C4-2B (cell line): Measurements from ENCODE around the gene SARDH.

Experiments used
- ZFX ChIP-seq: fragments of 450-650 bp; IDR thresholded peaks from 2 replicates; pipeline ENCODE4 v1.6.1; 2017
- TF ChIP-seq, protein P1 (sequence below): fragments of 450-650 bp; conservative IDR thresholded peaks from 2 replicates; pipeline ENCODE4 v1.5.1; 2017; ENCODE audit warnings: mild to moderate bottlenecking

- TF ChIP-seq, protein P1, sequence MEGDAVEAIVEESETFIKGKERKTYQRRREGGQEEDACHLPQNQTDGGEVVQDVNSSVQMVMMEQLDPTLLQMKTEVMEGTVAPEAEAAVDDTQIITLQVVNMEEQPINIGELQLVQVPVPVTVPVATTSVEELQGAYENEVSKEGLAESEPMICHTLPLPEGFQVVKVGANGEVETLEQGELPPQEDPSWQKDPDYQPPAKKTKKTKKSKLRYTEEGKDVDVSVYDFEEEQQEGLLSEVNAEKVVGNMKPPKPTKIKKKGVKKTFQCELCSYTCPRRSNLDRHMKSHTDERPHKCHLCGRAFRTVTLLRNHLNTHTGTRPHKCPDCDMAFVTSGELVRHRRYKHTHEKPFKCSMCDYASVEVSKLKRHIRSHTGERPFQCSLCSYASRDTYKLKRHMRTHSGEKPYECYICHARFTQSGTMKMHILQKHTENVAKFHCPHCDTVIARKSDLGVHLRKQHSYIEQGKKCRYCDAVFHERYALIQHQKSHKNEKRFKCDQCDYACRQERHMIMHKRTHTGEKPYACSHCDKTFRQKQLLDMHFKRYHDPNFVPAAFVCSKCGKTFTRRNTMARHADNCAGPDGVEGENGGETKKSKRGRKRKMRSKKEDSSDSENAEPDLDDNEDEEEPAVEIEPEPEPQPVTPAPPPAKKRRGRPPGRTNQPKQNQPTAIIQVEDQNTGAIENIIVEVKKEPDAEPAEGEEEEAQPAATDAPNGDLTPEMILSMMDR, result no peak
- TF ChIP-seq ZFX, result no peak
Observed at GRCh38 chr9:133650026-133650425, 88.1 kb downstream of the SARDH start.
